Measurements from ENCODE around the gene NFASC. TPM values are rescaled to one million over a fixed set of nuclear protein-coding genes. Genes with fewer than 3 reads are reported as not detected.

The NFASC gene
- total and polyA plus RNA-seq, 12 donors, result 1.9 to 24.1 (median 9.2) TPM

DNA sequence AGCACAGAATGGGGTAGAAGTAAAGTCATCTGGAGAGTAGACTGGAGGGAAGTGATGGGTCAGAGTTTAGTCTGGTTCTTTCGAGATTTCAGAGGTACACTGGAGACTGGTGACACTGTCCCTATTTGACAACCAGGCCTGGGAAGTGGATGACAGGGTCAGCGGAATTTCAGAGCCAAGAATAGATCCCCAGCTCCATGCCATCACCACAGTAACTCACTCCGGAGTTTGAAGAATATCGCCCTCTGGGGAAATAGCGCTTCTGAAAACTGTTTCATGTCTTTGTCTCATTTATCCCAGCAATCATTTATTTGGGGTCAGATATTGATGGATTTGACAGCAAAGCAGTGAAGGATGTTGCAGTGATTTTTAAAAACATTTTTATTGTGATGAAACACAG, 7.6 kb upstream of the NFASC start:
- H3K4me1 ChIP-seq, result peaks cover 2 to 43% (median 7%) of the 10 kb centered on the region in 9 donors
- H3K27me3 ChIP-seq, result peaks cover 0 to 4% (median 0%) of the 10 kb centered on the region in 7 donors
- no peak overlapping the region for H3K4me3 ChIP-seq
- 24 to 49% methylated on average over 5 of the region's 5 CpGs for WGBS, 2 donors
- DNase-seq (peak in 1 of 2 donors; percentile 25), ATAC-seq (peak; percentile 42 to 85 (median 75))
- TF ChIP-seq CTCF (IDR thresholded peaks at IDR 0.05), result peak in 2 of 9 donors; percentile 18 to 23
- intact Hi-C loops (cut with DNase I), result loop anchor here in 1 of 10 donors (10.0 kb wide), 1 partner anchor 72 kb away; no protein-coding TSS in a partner anchor
- no peaks in the 10 kb centered on the region for H3K9me3 ChIP-seq
- no peaks in the 10 kb centered on the region for H3K36me3 ChIP-seq
- H3K27ac ChIP-seq, result peak overlapping the region in 4 of 10 donors; percentile 17 to 47 (median 24)

DNA sequence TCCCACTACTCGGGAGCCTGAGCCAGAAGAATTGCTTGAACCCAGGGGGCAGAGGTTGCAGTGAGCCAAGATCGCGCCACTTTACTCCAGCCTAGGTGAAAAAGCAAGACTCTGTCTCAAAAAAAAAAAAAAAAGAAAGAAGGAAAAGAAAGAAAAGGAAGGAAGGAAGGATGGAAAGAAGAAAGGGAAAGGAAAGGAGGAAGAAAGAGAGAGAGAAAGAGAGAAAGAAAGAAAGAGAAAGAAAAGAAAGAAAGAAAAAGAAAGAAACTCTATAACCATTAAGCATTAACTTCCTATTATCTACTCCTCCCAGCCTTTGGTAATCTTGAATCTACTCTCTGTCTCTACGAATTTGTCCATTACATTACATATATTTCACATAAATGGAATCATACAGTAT, 6.9 kb upstream of the NFASC start:
- intact Hi-C loops (cut with DNase I), result loop anchor here in 1 of 10 donors (10.0 kb wide), 1 partner anchor 71 kb away; no protein-coding TSS in a partner anchor
- no peak for TF ChIP-seq CTCF (IDR thresholded peaks at IDR 0.05)
- ATAC-seq, result no peak
- H3K27me3 ChIP-seq, result peaks cover 0 to 4% (median 0%) of the 10 kb centered on the region in 7 donors
- 89 to 92% methylated on average over 4 of the region's 4 CpGs for WGBS, 2 donors
- H3K4me3 ChIP-seq, result no peak overlapping the region
- H3K36me3 ChIP-seq, result no peaks in the 10 kb centered on the region
- peaks cover 3 to 50% (median 14%) of the 10 kb centered on the region in 9 donors for H3K4me1 ChIP-seq
- H3K27ac ChIP-seq, result no peak overlapping the region
- no peaks in the 10 kb centered on the region for H3K9me3 ChIP-seq
- no peak for DNase-seq

DNA sequence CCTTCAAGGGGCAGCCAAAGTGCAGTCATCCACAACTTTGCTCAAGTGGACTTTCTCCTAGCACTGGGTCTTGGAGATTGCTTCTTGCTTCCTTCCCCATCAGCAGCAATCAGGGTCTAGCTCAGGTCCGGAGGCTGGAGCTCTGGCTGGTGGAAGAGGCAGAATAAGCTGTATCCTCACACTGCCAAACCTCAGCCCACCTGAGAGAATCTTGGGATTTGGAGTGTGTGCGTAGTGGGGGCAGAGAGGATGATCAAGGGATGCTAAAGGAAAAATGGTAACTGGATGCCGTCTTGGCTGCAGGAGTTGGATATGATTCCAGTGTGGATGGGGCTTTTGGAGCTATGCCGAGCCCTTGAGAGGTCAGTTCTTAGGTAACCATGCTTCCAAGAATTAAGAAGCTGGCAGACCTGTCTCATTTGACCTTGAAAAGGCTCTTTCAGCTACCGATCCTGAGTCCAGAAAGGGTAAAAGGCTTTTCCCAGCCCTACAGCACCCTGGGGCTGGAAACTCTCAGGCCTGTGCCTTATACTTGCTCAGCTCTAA, 4.5 kb upstream of the NFASC start:
- no peaks in the 10 kb centered on the region for H3K9me3 ChIP-seq
- intact Hi-C loops (cut with DNase I), result loop anchor here in 2 of 10 donors (5.0 to 10.0 kb wide), 2 partner anchors 39 to 69 kb away; no protein-coding TSS in a partner anchor
- no peak for TF ChIP-seq CTCF (IDR thresholded peaks at IDR 0.05)
- H3K27me3 ChIP-seq, result peaks cover 0 to 11% (median 0%) of the 10 kb centered on the region in 7 donors
- peaks cover 3 to 53% (median 18%) of the 10 kb centered on the region in 9 donors for H3K4me1 ChIP-seq
- WGBS, 2 donors, result 79 to 84% methylated on average over 5 of the region's 5 CpGs
- no peak overlapping the region for H3K4me3 ChIP-seq
- DNase-seq (no peak), ATAC-seq (no peak)
- H3K36me3 ChIP-seq, result no peaks in the 10 kb centered on the region
- no peak overlapping the region for H3K27ac ChIP-seq

- DNase-seq, result no peak
- H3K9me3 ChIP-seq, result no peaks in the 10 kb centered on the region
- H3K27ac ChIP-seq, result peak overlapping the region in 2 of 10 donors; percentile 53 to 63
- peaks cover 3 to 59% (median 22%) of the 10 kb centered on the region in 9 donors for H3K4me1 ChIP-seq
- 86 to 94% methylated on average over 2 of the region's 2 CpGs for WGBS, 2 donors
- no peaks in the 10 kb centered on the region for H3K36me3 ChIP-seq
- peaks cover 0 to 11% (median 0%) of the 10 kb centered on the region in 7 donors for H3K27me3 ChIP-seq
- TF ChIP-seq CTCF (IDR thresholded peaks at IDR 0.05), result no peak
- no peak for ATAC-seq
- intact Hi-C loops (cut with DNase I), result loop anchor here in 2 of 10 donors (5.0 to 10.0 kb wide), 2 partner anchors 40 to 68 kb away; no protein-coding TSS in a partner anchor
- no peak overlapping the region for H3K4me3 ChIP-seq
Measured at GRCh38 chr1:204867203-204867602, 3.5 kb upstream of the NFASC start.
